ENCODE results near the gene PRKAA1. TPM values are rescaled to one million over a fixed set of nuclear protein-coding genes. Genes with fewer than 3 reads are reported as not detected.

The PRKAA1 gene
- total RNA-seq, 1 donor, result 115 TPM

DNA sequence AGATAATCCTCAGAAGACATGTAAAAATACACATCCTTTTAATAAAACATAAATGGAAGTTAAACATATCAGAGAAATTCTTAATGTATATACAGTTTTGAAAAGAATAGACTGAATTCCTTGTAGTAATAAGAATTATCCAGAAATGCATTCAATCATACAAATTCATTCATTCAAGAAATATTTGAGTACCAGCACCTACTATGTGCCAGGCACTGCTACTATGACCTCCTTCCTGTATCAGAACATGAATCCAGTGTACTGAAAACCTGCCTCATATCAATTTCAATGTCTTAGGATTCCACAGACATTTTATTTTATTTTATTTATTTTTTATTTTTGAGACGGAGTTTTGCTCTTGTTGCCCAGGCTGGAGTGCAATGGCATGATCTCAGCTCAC lies 13.3 kb downstream of the PRKAA1 start:
- no peak overlapping the region for H3K4me3 ChIP-seq (ENCODE audit: low read depth, low read length)
- TF ChIP-seq, protein P1, sequence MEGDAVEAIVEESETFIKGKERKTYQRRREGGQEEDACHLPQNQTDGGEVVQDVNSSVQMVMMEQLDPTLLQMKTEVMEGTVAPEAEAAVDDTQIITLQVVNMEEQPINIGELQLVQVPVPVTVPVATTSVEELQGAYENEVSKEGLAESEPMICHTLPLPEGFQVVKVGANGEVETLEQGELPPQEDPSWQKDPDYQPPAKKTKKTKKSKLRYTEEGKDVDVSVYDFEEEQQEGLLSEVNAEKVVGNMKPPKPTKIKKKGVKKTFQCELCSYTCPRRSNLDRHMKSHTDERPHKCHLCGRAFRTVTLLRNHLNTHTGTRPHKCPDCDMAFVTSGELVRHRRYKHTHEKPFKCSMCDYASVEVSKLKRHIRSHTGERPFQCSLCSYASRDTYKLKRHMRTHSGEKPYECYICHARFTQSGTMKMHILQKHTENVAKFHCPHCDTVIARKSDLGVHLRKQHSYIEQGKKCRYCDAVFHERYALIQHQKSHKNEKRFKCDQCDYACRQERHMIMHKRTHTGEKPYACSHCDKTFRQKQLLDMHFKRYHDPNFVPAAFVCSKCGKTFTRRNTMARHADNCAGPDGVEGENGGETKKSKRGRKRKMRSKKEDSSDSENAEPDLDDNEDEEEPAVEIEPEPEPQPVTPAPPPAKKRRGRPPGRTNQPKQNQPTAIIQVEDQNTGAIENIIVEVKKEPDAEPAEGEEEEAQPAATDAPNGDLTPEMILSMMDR (IDR thresholded peaks at IDR 0.05; ENCODE audit: insufficient read depth, low read length), result no peak
- no peak for DNase-seq (ENCODE audit: low read depth)

DNA sequence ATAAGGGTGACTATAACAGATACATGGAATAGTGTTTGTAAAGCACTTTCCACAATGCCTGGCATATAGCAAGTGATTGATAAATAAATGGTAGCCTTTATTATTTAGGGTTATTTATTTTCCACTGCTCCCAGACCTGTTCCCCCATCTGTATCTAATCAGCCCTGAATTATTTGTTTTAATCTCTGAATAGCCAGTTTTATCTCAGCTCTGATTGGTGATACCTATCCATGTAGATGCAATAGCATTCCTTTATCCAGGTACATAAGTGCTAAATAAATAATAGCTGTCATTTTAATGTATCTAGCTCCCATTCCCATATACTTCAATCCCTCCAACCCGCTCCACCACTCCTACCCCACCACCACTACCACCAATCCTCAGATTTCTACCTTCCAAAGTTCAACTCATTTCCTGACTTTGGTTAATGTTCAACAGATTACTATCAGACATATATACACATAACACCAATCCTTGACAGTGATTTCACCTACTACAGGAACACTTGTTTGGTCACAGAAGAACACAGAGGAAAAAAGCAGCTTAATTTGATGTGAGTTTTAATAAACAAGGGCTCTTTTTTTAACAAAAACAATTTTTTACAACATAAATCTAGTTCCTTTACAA lies 14.0 kb downstream of the PRKAA1 start:
- H3K4me3 ChIP-seq (ENCODE audit: low read depth, low read length), result no peak overlapping the region
- no peak for DNase-seq (ENCODE audit: low read depth)
- TF ChIP-seq, protein P1 (IDR thresholded peaks at IDR 0.05; ENCODE audit: insufficient read depth, low read length), result no peak

DNA sequence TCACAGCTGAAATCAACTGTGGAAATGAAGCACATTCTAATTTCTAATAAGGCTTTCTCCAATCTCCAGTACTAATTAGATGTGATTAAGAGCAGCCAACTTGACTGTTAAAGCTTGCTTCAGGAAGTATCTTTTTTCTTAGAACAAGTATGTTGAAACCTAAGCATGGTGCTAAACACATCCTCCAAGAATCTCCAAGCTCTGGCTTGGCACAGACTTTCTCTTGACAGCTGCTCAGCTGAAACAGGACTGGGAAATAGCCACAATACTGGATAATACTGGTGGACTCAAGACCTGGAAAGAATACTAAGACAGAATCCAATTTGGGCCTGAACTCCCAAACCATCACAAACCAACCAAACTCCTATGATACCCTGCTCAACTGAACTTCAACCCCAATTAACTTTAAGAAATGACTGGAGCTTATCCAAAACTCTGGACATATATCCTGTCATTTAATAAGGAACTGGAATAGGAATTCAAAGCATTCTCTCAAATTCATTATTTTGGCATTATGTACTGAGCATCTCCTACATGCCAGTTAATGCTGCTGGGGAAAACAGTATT lies 16.2 kb downstream of the PRKAA1 start:
- H3K4me3 ChIP-seq (ENCODE audit: low read depth, low read length), result no peak overlapping the region
- DNase-seq (ENCODE audit: low read depth), result peak; percentile 85
- TF ChIP-seq, protein P1 (IDR thresholded peaks at IDR 0.05; ENCODE audit: insufficient read depth, low read length), result no peak

DNA sequence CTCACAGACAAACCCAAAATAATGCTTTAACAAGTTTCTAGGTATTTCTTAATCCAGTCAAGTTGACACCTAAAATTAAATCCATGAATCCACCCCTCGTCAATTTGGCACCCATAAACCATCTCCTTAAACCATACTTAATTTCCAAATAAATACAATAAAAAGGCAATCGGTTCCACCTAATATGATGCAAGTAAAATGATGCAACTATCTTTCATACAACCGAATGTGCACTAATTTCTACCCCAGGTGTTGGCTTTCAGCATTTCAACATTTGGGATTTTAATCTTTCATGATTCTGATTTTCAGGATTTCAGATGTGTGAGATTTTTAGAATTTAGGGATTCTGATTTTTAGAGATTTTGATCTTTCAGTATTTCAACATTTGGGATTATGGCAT lies 17.3 kb downstream of the PRKAA1 start:
- no peak for DNase-seq (ENCODE audit: low read depth)
- no peak overlapping the region for H3K4me3 ChIP-seq (ENCODE audit: low read depth, low read length)
- TF ChIP-seq, protein P1 (IDR thresholded peaks at IDR 0.05; ENCODE audit: insufficient read depth, low read length), result no peak

DNA sequence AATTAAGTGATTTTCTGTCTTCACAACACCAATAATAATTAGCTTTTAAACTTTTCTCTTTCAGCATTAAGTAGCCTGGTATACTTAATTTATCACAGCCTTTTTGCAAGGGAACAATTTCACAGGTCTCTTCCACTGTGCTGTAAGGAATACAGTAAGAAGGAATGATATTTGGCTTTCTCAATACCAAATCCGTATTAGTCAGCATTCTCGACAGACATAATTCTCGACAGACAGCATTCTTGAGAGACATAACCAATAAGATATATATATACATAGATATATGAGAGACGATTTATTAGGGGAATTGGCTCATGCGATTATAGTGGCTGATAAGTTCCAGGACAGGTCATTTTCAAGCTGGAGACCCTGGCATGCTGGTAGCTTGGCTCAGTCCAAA lies 18.0 kb downstream of the PRKAA1 start:
- H3K4me3 ChIP-seq (ENCODE audit: low read depth, low read length), result no peak overlapping the region
- no peak for DNase-seq (ENCODE audit: low read depth)
- TF ChIP-seq, protein P1 (IDR thresholded peaks at IDR 0.05; ENCODE audit: insufficient read depth, low read length), result no peak

DNA sequence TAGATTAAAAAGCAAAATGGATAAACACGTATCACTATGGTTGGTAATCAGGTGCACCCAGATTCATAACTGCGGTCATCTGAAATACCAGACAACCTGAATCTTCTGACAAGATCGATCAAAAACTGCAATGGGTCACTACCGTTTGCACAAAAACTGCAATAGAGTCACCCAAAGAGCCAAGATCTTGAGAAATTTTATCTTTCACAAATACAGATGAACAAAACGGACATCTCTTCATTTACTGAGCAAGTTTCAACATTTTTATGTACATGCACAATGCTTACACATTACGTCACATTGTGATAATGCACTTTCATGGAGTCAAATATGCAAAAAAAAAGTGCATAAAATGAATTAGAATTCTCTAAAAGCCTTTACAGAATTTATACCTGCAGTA lies 18.6 kb downstream of the PRKAA1 start:
- H3K4me3 ChIP-seq (ENCODE audit: low read depth, low read length), result no peak overlapping the region
- DNase-seq (ENCODE audit: low read depth), result no peak
- TF ChIP-seq, protein P1 (IDR thresholded peaks at IDR 0.05; ENCODE audit: insufficient read depth, low read length), result no peak

DNA sequence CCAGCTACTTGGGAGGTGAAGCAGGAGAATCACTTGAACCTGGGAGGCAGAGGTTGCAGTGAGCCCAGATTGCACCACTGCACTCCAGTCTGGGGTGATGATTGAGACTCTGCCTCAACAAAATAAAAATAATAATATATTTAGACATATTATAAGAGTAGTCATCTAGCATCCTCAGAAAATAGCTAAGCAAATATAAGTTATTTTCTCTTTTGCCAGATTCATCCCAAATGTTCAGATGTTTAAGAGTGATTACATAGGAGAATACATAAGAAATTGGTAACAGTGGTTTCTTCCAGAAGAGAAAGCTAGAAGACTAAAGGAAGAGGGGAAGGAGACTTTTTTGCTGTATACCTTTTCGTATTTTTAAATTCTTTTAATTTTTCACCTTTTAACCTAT lies 20.0 kb downstream of the PRKAA1 start:
- TF ChIP-seq, protein P1 (IDR thresholded peaks at IDR 0.05; ENCODE audit: insufficient read depth, low read length), result no peak
- DNase-seq (ENCODE audit: low read depth), result no peak
- H3K4me3 ChIP-seq (ENCODE audit: low read depth, low read length), result no peak overlapping the region
